Breast epithelium (tissue), 4 donors: Measurements from ENCODE around the gene RNF220. TPM values are rescaled to one million over a fixed set of nuclear protein-coding genes. Genes with fewer than 3 reads are reported as not detected.

Experiments used
- DNase-seq, 2 donors: peaks; one replicate each; pipeline ENCODE4 v3.0.0-alpha.2; 2019; ENCODE audit warnings: low spot score in 2 of 2
- H3K27ac ChIP-seq, 2 donors: fragments of 200-600 bp; sonication (generic) in 1 of 2; one replicate each; pipeline ENCODE4 v1.5.1; 2016 to 2019; ENCODE audit warnings: mild to moderate bottlenecking in 1 of 2
- H3K27me3 ChIP-seq, 2 donors: fragments of 200-600 bp; sonication (generic) in 1 of 2; one replicate each; pipeline versions ENCODE4 v1.5.1 to v1.6.0; 2017 to 2019; ENCODE audit warnings: control low read depth in 1 of 2, mild to moderate bottlenecking in 1 of 2
- H3K36me3 ChIP-seq: fragments of 200-600 bp; one replicate; pipeline ENCODE4 v1.5.1; 2019
- H3K4me1 ChIP-seq, 2 donors: fragments of 200-600 bp; sonication (generic); one replicate each; pipeline ENCODE4 v1.5.1; 2016 to 2019; ENCODE audit warnings: control low read depth in 1 of 2
- H3K4me3 ChIP-seq, 3 donors: fragments of 200-600 bp; sonication (generic); 1 replicate in 2 of 3; 2 replicates in 1 of 3; pipeline ENCODE4 v1.5.1; 2016 to 2019; ENCODE audit warnings: mild to moderate bottlenecking in 3 of 3, moderate library complexity in 2 of 3
- H3K9me3 ChIP-seq, 2 donors: fragments of 200-600 bp; sonication (generic) in 1 of 2; one replicate each; pipeline ENCODE4 v1.5.1; 2016 to 2019; ENCODE audit warnings: control low read depth in 1 of 2
- CTCF ChIP-seq, 3 donors: fragments of 450-650 bp; IDR thresholded peaks; one replicate each; pipeline ENCODE4 v1.5.1; 2016 to 2017; ENCODE audit warnings: antibody characterized with exemption in 3 of 3, mild to moderate bottlenecking in 3 of 3, moderate library complexity in 3 of 3
- POLR2A ChIP-seq: fragments of 450-650 bp; IDR thresholded peaks from one replicate; pipeline ENCODE4 v1.6.1; 2016; ENCODE audit warnings: antibody characterized with exemption, mild to moderate bottlenecking, moderate library complexity
- POLR2AphosphoS5 ChIP-seq, 3 donors: sonication (generic); formaldehyde crosslinking; IDR thresholded peaks; one replicate each; pipeline ENCODE4 v1.6.1; 2017; ENCODE audit warnings: antibody characterized with exemption in 3 of 3
- intact Hi-C: fragments of 100-400 bp; cut with DNase I; formaldehyde crosslinking; loops from one replicate; pipeline ENCODE4 v1.15.1; 2023; ENCODE audit warnings: low total_unique reads
- total RNA-seq, 3 donors: library from RNA; depleted of rRNA; stranded (reverse); fragments of >200 nt; gene quantifications; one replicate each; pipeline ENCODE4 v1.1.0, GENCODE V29; 2016

RNF220 gene
- total RNA-seq, 3 donors from 2014 or later = 90.4 to 110 (median 93.4) TPM

- Histone ChIP-seq H3K4me3 (no peak overlapping the region), H3K36me3 (no peaks in the 10 kb centered on the region), H3K27me3 (no peaks in the 10 kb centered on the region), H3K27ac (no peak overlapping the region), H3K4me1 (no peaks in the 10 kb centered on the region), H3K9me3 (no peaks in the 10 kb centered on the region)
- TF ChIP-seq CTCF (IDR thresholded peaks at IDR 0.05) = no peak
- no peak for TF ChIP-seq POLR2A
- no peak for TF ChIP-seq POLR2AphosphoS5 (IDR thresholded peaks at IDR 0.05)
- DNase-seq = no peak
- intact Hi-C loops = no loop called here
Measured at GRCh38 chr1:44649788-44650158, 244.7 kb downstream of the RNF220 start.

- intact Hi-C loops = no loop called here
- H3K27me3 ChIP-seq = no peaks in the 10 kb centered on the region
- H3K36me3 ChIP-seq = no peaks in the 10 kb centered on the region
- H3K27ac ChIP-seq = no peak overlapping the region
- no peak for DNase-seq
- TF ChIP-seq POLR2A (no peak), POLR2AphosphoS5 (IDR thresholded peaks at IDR 0.05) (no peak), CTCF (IDR thresholded peaks at IDR 0.05) (no peak)
- no peak overlapping the region for H3K4me3 ChIP-seq
- no peaks in the 10 kb centered on the region for H3K9me3 ChIP-seq
- no peaks in the 10 kb centered on the region for H3K4me1 ChIP-seq
Measured at GRCh38 chr1:44650159-44650831, 245.2 kb downstream of the RNF220 start.

GRCh38 chr1:44651069-44651468 is 246.0 kb downstream of the RNF220 start:
- H3K27ac ChIP-seq = no peak overlapping the region
- no peaks in the 10 kb centered on the region for H3K27me3 ChIP-seq
- no peaks in the 10 kb centered on the region for H3K36me3 ChIP-seq
- TF ChIP-seq POLR2AphosphoS5 (IDR thresholded peaks at IDR 0.05) = no peak
- no peak for TF ChIP-seq POLR2A
- TF ChIP-seq CTCF (IDR thresholded peaks at IDR 0.05) = no peak
- H3K9me3 ChIP-seq = no peaks in the 10 kb centered on the region
- no peak overlapping the region for H3K4me3 ChIP-seq
- no peaks in the 10 kb centered on the region for H3K4me1 ChIP-seq
- intact Hi-C loops = no loop called here
- DNase-seq = no peak

GRCh38 chr1:44652445-44653106 is 247.5 kb downstream of the RNF220 start:
- peak; percentile 75 to 94 (median 88) for TF ChIP-seq CTCF (IDR thresholded peaks at IDR 0.05)
- no peak for TF ChIP-seq POLR2A
- no peaks in the 10 kb centered on the region for H3K27me3 ChIP-seq
- no peaks in the 10 kb centered on the region for H3K9me3 ChIP-seq
- peak; percentile 62 to 77 for DNase-seq
- no peak overlapping the region for H3K4me3 ChIP-seq
- no peaks in the 10 kb centered on the region for H3K36me3 ChIP-seq
- H3K4me1 ChIP-seq = no peaks in the 10 kb centered on the region
- H3K27ac ChIP-seq = no peak overlapping the region
- intact Hi-C loops = no loop called here

GRCh38 chr1:44653107-44653964 is 248.3 kb downstream of the RNF220 start:
- intact Hi-C loops = no loop called here
- Histone ChIP-seq H3K36me3 (no peaks in the 10 kb centered on the region), H3K4me3 (no peak overlapping the region), H3K27me3 (no peaks in the 10 kb centered on the region), H3K27ac (no peak overlapping the region), H3K9me3 (no peaks in the 10 kb centered on the region), H3K4me1 (no peaks in the 10 kb centered on the region)
- no peak for TF ChIP-seq POLR2A
- TF ChIP-seq POLR2AphosphoS5 (IDR thresholded peaks at IDR 0.05) = no peak
- no peak for TF ChIP-seq CTCF (IDR thresholded peaks at IDR 0.05)
- DNase-seq = no peak
